K562 (cell line): ENCODE data around the gene CPM. TPM values are rescaled to one million over a fixed set of nuclear protein-coding genes. Genes with fewer than 3 reads are reported as not detected.

Experiments used
- ATAC-seq: fragments of 200-7000 bp; cut with Tn5 transposase; 3 replicates; pipeline ENCODE4 v1.9.1; 2020; ENCODE audit warnings: moderate library complexity
- BruUV-seq: library from RNA; stranded (reverse); fragments of 400-500 nt; replicated peaks from 2 replicates; lab custom pipeline; 2021; lab: Mats Ljungman, UMichigan
- CTCF ChIA-PET: fragments of 300-600 bp; formaldehyde crosslinking; extraction: SDS; loops from one replicate; lab custom pipeline; 2021; ENCODE audit warnings: low intra/inter-chr PET ratio; lab: Yijun Ruan, JAX
- POLR2A ChIA-PET: fragments of 300-600, 350-650 bp; sonication (Branson Sonifier 250); formaldehyde crosslinking; extraction: SDS; loops from one replicate; lab custom pipeline; 2021; ENCODE audit warnings: antibody characterized with exemption, inconsistent platforms; lab: Yijun Ruan, JAX
- DNase-seq, 4 experiments: peaks; one replicate each; pipeline versions ENCODE4 v3.0.0 to v3.0.0-alpha.2; 2011 to 2018; ENCODE audit warnings: low spot score in 3 of 4, mixed read lengths in 3 of 4; ENCODE audit errors: extremely low read depth in 1 of 4
- FAIRE-seq: peaks from 2 replicates; lab custom pipeline; 2011; peaks lifted over from hg19 to GRCh38; lab: Jason Lieb, UNC
- H2AFZ ChIP-seq: 2 replicates; pipeline ENCODE4 v1.6.0; 2011; ENCODE audit warnings: low read depth, low read length, control low read depth, inconsistent platforms
- H3K27ac ChIP-seq: fragments of 200-600 bp; 3 replicates; pipeline ENCODE4 v1.8.0; 2011; ENCODE audit warnings: low read depth, mild to moderate bottlenecking, control low read depth, inconsistent platforms, low read length, moderate library complexity, mixed read lengths; ENCODE audit errors: extremely low read depth
- H3K27me3 ChIP-seq, 2 experiments: fragments of 300-600 bp in 1 of 2; 2 replicates in 1 of 2; 3 replicates in 1 of 2; pipeline versions ENCODE4 v1.6.0 to v1.8.0; 2011; ENCODE audit warnings: inconsistent platforms in 2 of 2, low read length in 2 of 2, mild to moderate bottlenecking in 1 of 2, mixed read lengths in 1 of 2, moderate library complexity in 1 of 2; ENCODE audit not compliant: control insufficient read depth in 2 of 2, insufficient read depth in 2 of 2
- H3K36me3 ChIP-seq: fragments of 300-600 bp; 3 replicates; pipeline ENCODE4 v1.8.0; 2011; ENCODE audit warnings: mild to moderate bottlenecking, low read length, inconsistent platforms; ENCODE audit not compliant: control insufficient read depth, insufficient read depth
- H3K4me1 ChIP-seq, 2 experiments: fragments of 200-600 bp in 1 of 2; replicated peaks in 1 of 2; 2 replicates in 1 of 2; 3 replicates in 1 of 2; pipeline versions ENCODE4 v1.5.1 to v1.8.0; 2011; ENCODE audit warnings: inconsistent platforms in 2 of 2, low read length in 2 of 2, mild to moderate bottlenecking in 1 of 2, mixed read lengths in 1 of 2, moderate library complexity in 1 of 2; ENCODE audit not compliant: control insufficient read depth in 2 of 2, insufficient read depth in 2 of 2
- H3K4me2 ChIP-seq: 2 replicates; pipeline ENCODE4 v1.6.1; 2011; ENCODE audit warnings: low read length, control low read depth, inconsistent platforms, mixed read lengths; ENCODE audit not compliant: insufficient read depth
- H3K4me3 ChIP-seq: fragments of 200-600 bp; sonication (generic), shearing (Covaris generic); 2 replicates; pipeline ENCODE4 v1.5.1; 2016; ENCODE audit warnings: control low read depth, inconsistent platforms
- H3K79me2 ChIP-seq: fragments of 200-600 bp; 3 replicates; pipeline ENCODE4 v1.8.0; 2011; ENCODE audit warnings: low read length, inconsistent platforms; ENCODE audit not compliant: control insufficient read depth, insufficient read depth
- H3K9ac ChIP-seq, 2 experiments: 2 replicates each; pipeline versions ENCODE4 v1.6.0 to v1.6.1; 2011; ENCODE audit warnings: low read depth in 2 of 2, low read length in 2 of 2, control low read depth in 1 of 2, inconsistent platforms in 1 of 2, mild to moderate bottlenecking in 1 of 2, mixed read lengths in 1 of 2; ENCODE audit not compliant: insufficient read depth in 1 of 2
- H3K9me1 ChIP-seq: one replicate; pipeline ENCODE4 v1.6.0; 2011; ENCODE audit warnings: inconsistent platforms, mild to moderate bottlenecking, low read length, moderate library complexity; ENCODE audit not compliant: control insufficient read depth, insufficient read depth
- H3K9me3 ChIP-seq: replicated peaks from 2 replicates; pipeline ENCODE4 v1.5.1; 2011; ENCODE audit warnings: low read depth, low read length, inconsistent platforms; ENCODE audit not compliant: control insufficient read depth, insufficient read depth
- H4K20me1 ChIP-seq: replicated peaks from 2 replicates; pipeline ENCODE4 v1.6.1; 2011; ENCODE audit warnings: low read length, inconsistent platforms, mixed read lengths; ENCODE audit not compliant: control insufficient read depth, insufficient read depth
- BRF2 ChIP-seq: IDR thresholded peaks from 3 replicates; pipeline ENCODE4 v1.6.1; 2011; ENCODE audit warnings: borderline replicate concordance, mild to moderate bottlenecking; ENCODE audit not compliant: insufficient read length, insufficient read depth
- CXXC5 ChIP-seq: fragments of 250-450 bp; sonication (Bioruptor Pico); IDR thresholded peaks from 2 replicates; pipeline ENCODE4 v1.8.0; 2022; ENCODE audit warnings: inconsistent platforms, mild to moderate bottlenecking, moderate library complexity
- TAF9B ChIP-seq: fragments of 450-650 bp; IDR thresholded peaks from 2 replicates; pipeline ENCODE4 v1.6.1; 2018; ENCODE audit warnings: mild to moderate bottlenecking; ENCODE audit not compliant: partially characterized antibody
- WGBS: fragments of 100-300 bp; shearing (Covaris generic); methylation state at CpG from one replicate; pipeline ENCODE4 v1.1.6; 2016; ENCODE audit warnings: low coverage, mixed read lengths; ENCODE audit not compliant: insufficient coverage; ENCODE audit errors: missing lambda C conversion rate; 5-methylcytosine and 5-hydroxymethylcytosine counted together
- in situ Hi-C: fragments of 300-500 bp; cut with MboI; formaldehyde crosslinking; loops from 4 replicates; pipeline ENCODE4 v1.15.0; 2018; ENCODE audit warnings: inconsistent platforms, mixed read lengths
- intact Hi-C: fragments of 100-400 bp; cut with micrococcal nuclease; formaldehyde crosslinking; loops from 2 replicates; pipeline ENCODE4 v1.14.2; 2022
- polyA plus RNA-seq, 8 experiments: library from polyadenylated mRNA; depleted of rRNA in 4 of 8; stranded (reverse) in 5 of 8; unstranded in 3 of 8; fragments of >200 nt; fragmentation: Nextera tagmentation in 2 of 8; fragmentation: Illumina TruSeq in 1 of 8; extraction: Ambion mirVana in 2 of 8; extraction: Trizol in 1 of 8; gene quantifications; 2 replicates each; pipeline versions ENCODE4 v1.2.1 to v1.2.3, GENCODE V29; 2011 to 2014; ENCODE audit warnings: inconsistent platforms in 1 of 8, missing spikeins in 1 of 8
- total RNA-seq, 7 experiments: library from RNA; depleted of rRNA in 6 of 7; stranded (reverse); fragments of >200 nt in 6 of 7; fragmentation: Illumina TruSeq in 2 of 7; extraction: Trizol in 2 of 7; gene quantifications; 2 replicates each; pipeline versions ENCODE4 v1.2.1 to v1.2.3, GENCODE V29; 2011 to 2021; ENCODE audit warnings: low replicate concordance in 1 of 7

The CPM gene
- total and polyA plus RNA-seq, 9 of the 15 experiments (the other 6 are each of a cell fraction or from before 2014, with no cell fraction given): 0.31 TPM; not detected in 8

- H3K4me3 ChIP-seq: no peak overlapping the region
- H2AFZ ChIP-seq: no peak overlapping the region
- no peak overlapping the region for H3K9ac ChIP-seq
- TF ChIP-seq BRF2 (no peak), TAF9B (no peak)
- no TSS peak for BruUV-seq
- no peaks in the 10 kb centered on the region for H3K27me3 ChIP-seq
- intact Hi-C loops: no loop called here
- POLR2A ChIA-PET: no interaction called here
- no peak overlapping the region for H3K4me2 ChIP-seq
- DNase-seq (no peak), FAIRE-seq (no peak), ATAC-seq (no peak)
- no peaks in the 10 kb centered on the region for H3K9me3 ChIP-seq
- no peaks in the 10 kb centered on the region for H3K9me1 ChIP-seq
- in situ Hi-C loops: no loop called here
- H4K20me1 ChIP-seq: no peaks in the 10 kb centered on the region
- H3K79me2 ChIP-seq: no peaks in the 10 kb centered on the region
- 0% methylated on average over 7 of the region's 7 CpGs for WGBS
- CTCF ChIA-PET: no interaction called here
- H3K27ac ChIP-seq: no peak overlapping the region
- no peaks in the 10 kb centered on the region for H3K36me3 ChIP-seq
- no peaks in the 10 kb centered on the region for H3K4me1 ChIP-seq
Observed at GRCh38 chr12:68959891-68960464, 27.0 kb upstream of the CPM start.

- H3K4me1 ChIP-seq: no peaks in the 10 kb centered on the region
- no peaks in the 10 kb centered on the region for H3K36me3 ChIP-seq
- H2AFZ ChIP-seq: no peak overlapping the region
- ChIA-PET POLR2A (no interaction called here), CTCF (no interaction called here)
- H3K27ac ChIP-seq: no peak overlapping the region
- FAIRE-seq: no peak
- no peak overlapping the region for H3K4me2 ChIP-seq
- no TSS peak for BruUV-seq
- 0% methylated on average over 4 of the region's 4 CpGs for WGBS
- no peaks in the 10 kb centered on the region for H3K9me3 ChIP-seq
- in situ Hi-C loops: no loop called here
- H3K27me3 ChIP-seq: no peaks in the 10 kb centered on the region
- no peak for ATAC-seq
- no peak for TF ChIP-seq CXXC5 (CRISPR knock-in tag)
- TF ChIP-seq, all 486 proteins: peak for 0
- DNase-seq: no peak
- Histone ChIP-seq H3K9me1 (no peaks in the 10 kb centered on the region), H3K79me2 (no peaks in the 10 kb centered on the region), H3K9ac (no peak overlapping the region), H4K20me1 (no peaks in the 10 kb centered on the region), H3K4me3 (no peak overlapping the region)
- intact Hi-C loops: no loop called here
Observed at GRCh38 chr12:68959143-68959858, 26.3 kb upstream of the CPM start.
